Tibial nerve (tissue), 4 donors: ENCODE data around the gene RHEB.

Source experiments
- CTCF ChIP-seq, 5 experiments: fragments of 200-600 bp in 3 of 5; fragments of 450-650 bp in 2 of 5; sonication (generic) in 3 of 5; IDR thresholded peaks; one replicate each; pipeline ENCODE4 v1.5.1; 2016 to 2019; ENCODE audit warnings: antibody characterized with exemption in 5 of 5, mild to moderate bottlenecking in 3 of 5, moderate library complexity in 2 of 5
- EP300 ChIP-seq, 2 donors: sonication (generic); formaldehyde crosslinking; IDR thresholded peaks; one replicate each; pipeline ENCODE4 v1.6.1; 2017; ENCODE audit warnings: antibody characterized with exemption in 2 of 2, mild to moderate bottlenecking in 1 of 2

GRCh38 chr7:151447901-151448260 lies 71.8 kb downstream of the RHEB start:
- TF ChIP-seq CTCF (IDR thresholded peaks at IDR 0.05) (no peak), EP300 (IDR thresholded peaks at IDR 0.05) (no peak)
